WTC11 (cell line): ENCODE measurements around the gene AHNAK2.

Source experiments
- CTCF ChIP-seq: fragments of 200-600 bp; IDR thresholded peaks from 2 replicates; pipeline ENCODE4 v1.8.0; 2022; ENCODE audit warnings: antibody characterized with exemption
- KAT7 ChIP-seq: sonication (generic); formaldehyde crosslinking; IDR thresholded peaks from 2 replicates; pipeline ENCODE4 v1.8.1; 2023; ENCODE audit warnings: missing genetic modification reagents, mild to moderate bottlenecking, borderline replicate concordance

- no peak for TF ChIP-seq CTCF
- no peak for TF ChIP-seq KAT7
Observed at GRCh38 chr14:104983231-104983721, 5.1 kb upstream of the AHNAK2 start.
